Stimulated activated naive CD8-positive, alpha-beta T cell treated with anti-CD3 and anti-CD28 coated beads, Interleukin-15, Interleukin-2, amounts not matched to agents 100 U/mL and 50 U/mL, for 24 hours (primary cell): ENCODE measurements around the gene AGBL4.
A peak's percentile ranks its signal among the peaks of the same experiment; 100 is the strongest.

ENCODE experiments used
- ATAC-seq: fragments of 150-1000 bp; cut with Tn5 transposase; one replicate; pipeline ENCODE4 v1.10.0; 2021
- DNase-seq: peaks from one replicate; pipeline ENCODE4 v3.0.0; 2021

AGBL4 gene

DNA sequence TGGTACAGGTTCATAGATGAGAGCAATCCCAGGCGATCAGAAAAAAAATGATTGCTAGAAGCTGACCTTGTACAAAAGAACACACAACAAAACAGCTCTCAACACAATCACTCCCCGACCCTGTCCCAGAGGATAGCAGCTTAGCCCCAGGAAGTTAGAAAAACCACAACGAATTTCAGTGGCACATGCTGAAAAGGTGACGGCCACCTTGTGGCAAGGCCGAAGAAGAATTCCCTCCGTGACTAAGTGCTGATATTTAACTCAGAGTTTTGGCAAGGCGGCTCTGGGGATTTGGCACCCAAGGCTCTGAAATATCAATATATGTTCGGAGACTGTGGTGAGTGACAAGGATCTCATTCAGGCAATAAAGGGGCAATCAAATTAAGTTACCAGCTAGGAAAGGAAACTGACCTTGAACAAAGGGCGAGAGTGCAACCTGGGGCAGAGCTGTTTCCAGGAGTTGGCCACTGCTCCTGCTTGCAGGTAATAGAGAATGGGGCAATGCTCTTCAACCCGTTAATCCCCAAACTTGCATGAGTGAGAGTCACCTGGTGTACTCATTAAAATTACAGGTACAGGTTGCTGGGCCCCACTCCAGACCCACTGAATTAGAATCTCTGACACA lies 1343.2 kb downstream of the AGBL4 start:
- DNase-seq: no peak
- no peak for ATAC-seq

DNA sequence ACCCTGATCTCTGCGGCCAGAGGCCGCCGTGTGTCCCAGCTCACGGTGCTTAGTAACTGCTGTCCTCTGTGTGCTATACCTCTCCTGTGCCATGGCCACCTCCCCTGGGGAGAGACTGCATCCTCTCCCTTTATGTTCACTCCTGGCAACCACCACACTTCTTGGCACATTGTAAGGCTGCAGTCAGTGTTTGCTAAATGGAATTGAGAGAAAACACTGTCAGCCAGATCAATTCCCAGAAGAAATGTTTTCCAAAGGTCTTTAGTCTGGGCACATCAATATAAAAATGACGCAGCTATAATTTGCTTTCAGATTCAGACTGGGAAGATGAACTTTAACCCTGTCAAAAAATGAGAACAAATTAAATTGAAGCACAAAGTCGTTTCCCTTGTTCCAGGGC lies 1343.9 kb downstream of the AGBL4 start:
- no peak for DNase-seq
- ATAC-seq: no peak

DNA sequence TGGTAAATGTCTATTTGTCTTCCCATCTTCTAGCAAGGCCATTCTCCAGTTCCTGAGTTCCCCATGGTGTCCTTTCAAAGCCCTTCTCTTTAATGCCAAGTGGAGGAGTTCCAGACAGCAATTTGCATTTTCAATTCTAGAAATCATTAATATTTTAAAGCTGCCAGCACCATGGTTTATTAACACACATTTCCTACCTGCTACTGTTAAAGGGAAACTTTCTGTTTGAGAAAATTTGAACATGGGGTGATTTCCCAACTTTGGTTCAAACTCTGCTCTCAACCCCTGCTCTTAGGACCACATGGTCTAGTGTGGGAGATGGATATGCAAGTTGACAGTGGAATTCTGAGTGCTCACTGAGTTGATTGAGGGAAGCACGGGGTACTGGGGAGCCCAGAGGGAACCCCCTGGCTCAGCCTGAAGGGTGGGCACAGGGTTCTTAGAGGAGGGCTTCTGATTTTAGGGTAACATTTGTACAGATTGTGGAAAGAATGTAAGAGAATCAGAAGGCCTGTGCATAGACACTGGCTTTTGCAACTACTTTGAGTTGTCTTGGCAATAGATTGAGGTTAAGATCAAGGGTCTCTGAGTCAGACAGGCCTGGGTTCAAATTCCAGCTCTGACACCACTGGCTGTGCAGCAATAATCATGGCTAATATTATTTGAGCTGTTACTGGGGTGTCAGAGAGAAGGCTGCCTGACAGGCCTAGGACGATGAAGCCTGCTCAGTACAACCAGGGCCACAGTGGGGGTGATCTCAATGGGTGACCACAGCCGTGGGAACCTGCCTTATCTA lies 1344.8 kb downstream of the AGBL4 start:
- no peak for ATAC-seq
- DNase-seq: no peak

DNA sequence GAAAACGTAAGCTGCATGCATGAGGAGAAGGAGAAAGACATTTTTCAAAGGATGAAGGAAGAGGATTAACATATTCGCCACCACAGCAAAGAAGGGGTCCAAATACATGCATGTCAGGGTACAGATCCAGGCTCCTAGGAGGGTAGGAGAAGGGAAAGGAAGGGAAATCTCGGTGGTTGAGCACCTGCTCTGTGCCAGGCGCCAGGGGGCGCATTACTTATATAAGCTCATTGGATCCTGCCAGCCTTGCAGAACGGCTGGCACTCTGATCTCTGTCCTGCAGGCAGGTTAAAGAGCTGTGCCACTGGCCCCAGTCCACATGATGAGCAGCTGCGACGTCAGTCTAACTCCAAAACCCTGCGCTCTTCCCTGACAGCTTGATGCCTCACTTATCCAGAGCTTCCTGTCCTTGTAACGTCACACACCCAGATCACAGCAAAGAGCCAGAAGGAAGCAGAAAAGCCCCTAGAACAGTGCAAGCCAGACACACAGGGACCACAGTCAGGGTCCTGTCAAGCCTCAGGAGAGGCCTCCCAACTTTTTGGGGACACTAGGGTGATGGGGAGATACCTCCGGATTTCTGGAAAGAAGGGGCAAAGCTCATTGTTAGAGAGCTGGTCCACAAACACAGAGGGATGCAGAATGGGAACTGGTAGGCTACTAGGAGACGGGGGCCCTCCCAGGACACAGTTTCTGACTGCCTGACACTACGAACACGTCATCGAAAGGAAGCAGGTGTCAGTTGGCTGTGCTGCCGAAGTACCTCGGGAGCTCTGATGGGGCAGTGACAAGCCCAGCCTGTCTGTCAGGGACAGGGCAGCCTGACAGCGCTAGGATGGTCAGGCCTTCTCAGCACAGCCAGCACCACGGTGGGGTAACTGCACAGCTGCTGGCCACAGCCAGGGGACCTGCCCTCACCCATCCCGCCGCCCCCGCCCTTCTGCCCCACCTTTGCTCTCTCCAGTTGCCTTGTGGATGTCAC lies 1346.2 kb downstream of the AGBL4 start:
- peak; percentile 60 for ATAC-seq
- peak; percentile 61 for DNase-seq

DNA sequence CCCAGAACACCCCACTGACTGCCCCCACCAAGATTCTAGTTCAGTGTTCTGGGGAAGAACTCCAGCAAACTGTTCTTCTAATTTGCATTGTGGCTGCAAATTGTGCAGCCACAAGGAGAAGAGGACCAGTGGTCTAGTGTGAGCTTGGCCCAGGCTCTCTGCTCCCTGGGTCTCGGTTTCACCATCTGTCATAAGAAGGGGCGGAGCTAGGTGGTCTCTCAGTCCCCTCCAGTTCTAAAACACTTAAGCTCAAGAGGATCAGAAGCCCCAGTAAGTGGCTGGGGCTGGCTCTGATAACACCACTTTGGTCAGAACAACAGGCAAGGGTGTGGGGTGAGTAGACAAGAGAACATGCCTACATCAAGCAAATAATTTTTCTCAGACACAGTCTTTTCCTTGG lies 1346.9 kb downstream of the AGBL4 start:
- ATAC-seq (no peak), DNase-seq (no peak)

DNA sequence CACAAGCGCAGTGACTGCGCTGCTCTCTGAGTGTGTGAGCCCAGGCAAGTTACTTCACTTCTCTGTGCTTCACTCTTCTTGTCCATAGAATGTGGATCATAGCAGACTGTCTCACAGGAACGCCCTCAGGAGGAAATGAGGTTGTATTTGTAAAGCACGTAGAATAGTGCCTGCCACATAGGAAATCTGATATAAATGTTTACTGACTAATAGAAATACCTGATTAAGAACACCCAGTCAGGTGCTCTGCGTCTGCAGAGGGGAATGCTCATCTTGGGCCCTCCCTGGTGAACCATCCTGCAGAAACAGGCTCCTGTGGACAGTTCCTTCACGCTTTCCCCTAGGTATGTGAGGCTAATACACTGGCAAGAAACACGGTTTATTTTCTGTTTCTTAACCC lies 1347.4 kb downstream of the AGBL4 start:
- ATAC-seq (no peak), DNase-seq (no peak)

DNA sequence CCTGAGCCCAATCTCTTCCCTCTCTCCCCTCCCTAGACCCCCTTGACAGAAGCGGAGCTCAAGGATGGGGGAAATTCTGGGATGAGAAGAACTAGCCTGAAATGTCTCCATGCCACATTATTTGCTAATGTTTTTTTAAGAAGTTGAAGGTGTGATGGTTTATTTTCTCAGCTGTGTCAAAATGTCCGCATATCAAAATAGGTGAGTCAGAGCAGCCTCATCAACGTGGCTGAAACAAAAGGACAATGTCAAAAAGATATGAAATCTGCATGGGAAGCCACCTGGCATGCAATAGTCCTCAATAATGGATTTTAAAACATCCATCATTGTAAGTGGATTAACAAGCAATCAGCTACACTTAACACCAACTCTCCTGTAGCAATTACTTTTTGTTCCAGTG lies 1348.5 kb downstream of the AGBL4 start:
- no peak for DNase-seq
- ATAC-seq: no peak

DNA sequence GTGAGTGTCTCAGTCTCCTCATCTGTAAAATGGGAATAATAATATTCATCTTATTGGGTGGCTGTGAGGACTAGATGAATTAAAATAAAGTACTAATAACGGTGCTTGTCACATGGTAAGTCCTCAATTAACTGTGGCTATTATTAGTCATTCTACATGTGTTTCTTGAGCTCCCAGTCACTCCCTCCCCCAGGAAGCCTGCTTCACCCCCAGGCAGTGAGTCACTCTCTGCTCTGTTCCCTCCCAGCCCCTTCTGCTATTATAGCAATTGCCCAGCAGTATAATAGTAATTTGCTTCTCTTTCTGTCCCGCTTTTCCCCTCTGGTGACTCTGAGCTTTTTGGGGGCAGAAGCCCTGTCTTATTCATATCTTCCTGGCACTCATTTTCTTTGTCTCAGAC lies 1349.1 kb downstream of the AGBL4 start:
- ATAC-seq (no peak), DNase-seq (no peak)

DNA sequence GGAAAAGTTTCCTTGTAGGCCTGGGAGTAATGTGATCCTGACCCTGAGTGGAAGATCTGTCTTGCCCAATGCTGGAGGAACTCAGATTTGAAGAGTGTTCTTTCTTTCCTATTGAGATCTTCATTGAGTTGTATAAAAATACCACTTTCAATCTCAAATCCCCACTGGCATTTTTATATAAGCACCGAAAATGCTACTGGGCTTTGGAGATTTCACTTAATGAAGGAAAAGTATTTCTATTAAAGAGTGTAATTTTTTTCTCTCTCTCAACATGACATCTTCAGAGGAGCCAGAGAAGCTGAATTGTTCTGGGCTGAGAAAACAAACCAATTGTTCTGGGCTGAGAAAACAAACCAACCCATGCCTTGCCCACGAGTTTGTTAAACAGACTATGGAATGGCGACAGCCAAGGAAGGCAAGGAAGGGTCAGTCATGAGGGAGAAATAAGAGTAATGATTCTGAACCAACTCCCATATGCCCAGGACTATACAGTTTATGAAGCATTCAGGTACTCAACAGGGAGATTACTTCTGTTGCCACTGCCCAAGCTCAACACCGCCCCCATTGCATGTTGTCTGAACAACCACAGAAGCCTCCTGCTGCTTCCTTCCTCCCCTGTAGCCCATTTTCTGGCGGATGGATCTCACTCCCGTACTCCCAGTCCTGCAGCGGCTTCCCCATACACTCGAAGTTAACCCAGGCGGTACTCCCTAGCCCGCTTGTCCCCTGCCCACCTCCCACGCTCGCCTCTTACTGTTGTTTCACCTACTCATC lies 1350.2 kb downstream of the AGBL4 start:
- no peak for ATAC-seq
- no peak for DNase-seq

DNA sequence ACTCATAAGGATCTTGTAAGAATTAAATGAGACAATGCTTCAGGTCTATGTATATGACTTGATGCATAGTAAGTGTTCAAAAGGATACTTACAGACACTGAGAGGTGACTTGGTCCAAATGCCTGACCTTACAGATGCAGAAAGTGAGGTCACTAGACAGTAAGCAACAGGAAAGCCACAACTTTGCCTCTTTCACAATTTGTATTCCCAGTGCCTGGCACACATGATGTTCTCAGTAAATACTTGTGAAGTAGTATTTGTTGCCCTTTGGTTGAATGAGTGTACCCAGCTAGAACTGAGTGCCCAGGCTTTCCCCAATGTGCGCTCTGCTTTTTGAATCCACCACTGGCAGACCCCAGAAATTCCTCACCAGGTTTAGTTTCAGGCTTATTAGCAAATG lies 1352.2 kb downstream of the AGBL4 start:
- DNase-seq (no peak), ATAC-seq (no peak)

DNA sequence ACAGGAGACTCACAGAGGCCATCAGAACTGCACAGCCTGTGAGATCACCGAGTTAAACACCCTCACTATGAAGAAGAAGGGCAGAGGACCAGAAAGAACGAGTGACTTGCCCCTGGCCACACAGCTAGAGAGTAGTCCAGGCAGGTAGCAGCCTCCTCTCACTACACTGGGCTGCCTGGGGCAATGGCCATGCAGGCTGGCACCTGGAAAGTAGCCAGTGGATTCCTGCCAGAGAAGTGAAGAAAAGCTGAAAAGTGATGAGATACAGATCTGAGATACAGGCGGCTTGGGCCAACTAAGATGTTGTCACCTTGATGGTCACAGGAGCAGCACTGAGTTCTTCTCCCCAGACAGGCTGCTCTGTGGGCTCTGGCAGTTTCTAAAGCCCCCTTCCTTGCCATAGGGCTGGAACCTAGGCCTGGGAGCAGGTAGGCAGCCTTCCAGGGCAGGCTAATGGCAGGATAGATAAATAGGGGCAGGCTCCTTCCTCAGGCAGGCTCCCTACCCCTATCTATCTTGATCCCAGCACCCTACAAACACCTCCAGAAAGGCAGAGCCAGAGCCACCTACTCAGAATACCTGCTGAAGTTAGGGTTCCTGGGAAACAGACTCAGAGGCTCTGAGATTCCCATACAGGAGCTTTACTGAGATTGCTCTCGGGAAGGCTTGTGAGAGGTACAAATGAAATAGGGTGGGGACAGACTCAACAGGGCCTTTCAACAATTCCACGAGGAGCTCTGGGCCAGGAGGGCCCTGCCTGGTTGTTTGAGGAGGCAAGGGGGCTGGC lies 1353.3 kb downstream of the AGBL4 start:
- DNase-seq (no peak), ATAC-seq (no peak)

DNA sequence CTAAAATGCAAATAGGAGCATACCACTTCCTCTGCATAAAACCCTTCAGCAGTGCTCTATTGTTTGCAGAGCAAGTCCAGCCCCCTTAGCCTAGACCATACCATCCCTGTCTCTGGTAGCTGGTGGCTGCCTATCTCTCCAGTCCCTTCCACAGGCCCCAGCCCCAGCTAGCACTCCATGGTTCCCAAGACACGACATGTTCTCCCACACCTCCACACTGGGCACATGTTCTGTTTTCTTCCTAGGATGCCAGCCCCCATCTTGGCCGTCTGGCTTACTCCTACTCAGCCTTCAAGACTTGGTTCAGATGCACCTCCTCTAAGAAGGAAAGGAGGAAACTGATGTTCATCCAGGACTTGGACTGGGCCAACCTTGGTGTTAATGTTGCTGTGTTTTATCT lies 1355.4 kb downstream of the AGBL4 start:
- no peak for ATAC-seq
- DNase-seq: no peak

DNA sequence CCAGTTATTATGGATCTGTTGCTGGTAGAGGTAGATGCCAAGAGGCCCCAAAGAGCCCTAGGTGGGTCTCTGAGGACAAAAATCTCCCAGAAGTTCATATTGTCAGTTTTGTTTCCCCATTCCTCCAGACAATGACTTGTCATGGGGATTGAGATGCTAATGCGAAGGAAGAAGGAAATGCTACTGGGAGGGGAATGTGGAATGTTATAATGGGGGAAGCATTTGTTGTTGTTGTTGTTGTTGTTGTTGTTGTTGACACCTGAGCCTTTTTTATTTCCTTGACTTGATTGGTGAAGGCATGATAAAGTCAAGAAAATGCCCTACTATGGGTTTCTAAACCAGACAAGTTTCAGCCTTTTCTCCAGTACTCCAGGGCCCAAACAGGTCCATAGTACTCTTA lies 1356.0 kb downstream of the AGBL4 start:
- no peak for DNase-seq
- no peak for ATAC-seq

DNA sequence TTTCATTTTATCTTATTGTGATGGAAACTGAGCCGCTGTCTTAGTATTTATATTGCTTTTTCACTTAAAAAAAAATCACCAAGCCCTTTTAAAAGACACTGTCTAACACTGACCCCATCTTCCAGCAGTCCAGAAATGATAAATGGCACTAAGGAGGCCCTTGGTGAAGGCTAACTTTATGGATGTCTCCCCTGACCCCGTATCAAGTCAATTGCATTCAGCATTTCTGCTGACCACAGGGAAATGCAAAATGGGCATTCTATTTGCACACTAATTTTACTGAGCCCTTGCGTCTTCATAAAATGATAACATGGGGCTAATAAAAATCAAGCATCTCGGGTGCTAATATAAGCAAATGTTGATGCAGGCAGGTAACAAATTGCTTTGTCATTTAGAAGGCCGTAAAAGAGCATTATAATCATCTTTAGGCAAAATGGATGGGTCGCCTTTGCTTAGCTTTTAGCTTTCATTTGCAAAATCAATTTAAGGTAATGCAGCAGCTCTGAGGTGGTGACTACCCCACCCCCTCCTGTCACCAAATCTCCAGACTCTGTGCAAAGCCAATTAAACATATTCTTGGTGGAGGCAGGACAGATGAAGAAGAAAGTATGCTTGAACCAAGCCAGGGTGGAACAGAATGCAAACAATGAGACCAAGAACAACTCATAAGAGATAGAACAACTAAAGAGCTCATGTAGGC lies 1357.9 kb downstream of the AGBL4 start:
- ATAC-seq (no peak), DNase-seq (no peak)

DNA sequence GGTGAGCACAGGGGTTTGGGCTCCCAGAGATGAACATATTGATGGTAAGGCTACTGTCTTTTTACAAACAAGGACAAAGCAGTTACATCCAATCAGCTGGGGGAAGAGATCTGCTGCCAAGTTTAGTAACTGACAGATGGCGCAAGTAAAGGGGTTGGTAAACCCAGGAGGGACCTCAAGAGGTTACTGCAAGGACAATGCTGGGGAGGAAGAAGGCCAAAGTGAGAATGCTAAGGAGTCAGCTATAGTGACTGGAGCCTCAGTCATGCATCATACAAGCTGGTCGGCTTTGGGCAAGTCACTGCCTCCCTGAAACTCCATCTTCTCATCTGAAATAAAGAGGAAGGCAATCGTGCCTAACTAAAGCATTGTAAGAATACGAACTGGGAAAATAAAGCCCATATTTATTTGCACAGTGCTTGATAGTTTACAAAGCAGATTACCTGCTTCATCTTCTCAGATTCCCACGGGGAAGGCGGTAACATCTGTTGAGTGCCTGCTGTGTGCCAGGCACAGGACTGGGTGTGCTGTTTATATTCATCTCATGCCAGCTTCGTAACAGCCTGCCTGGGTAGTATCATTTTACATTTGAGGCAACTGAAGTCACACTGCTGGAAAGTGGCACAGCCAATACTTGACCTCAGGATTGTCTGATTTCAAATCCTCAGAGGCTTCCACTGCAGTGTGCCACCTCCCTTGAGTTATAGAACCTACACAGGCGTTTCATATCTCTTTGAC lies 1361.9 kb downstream of the AGBL4 start:
- DNase-seq (no peak), ATAC-seq (no peak)

DNA sequence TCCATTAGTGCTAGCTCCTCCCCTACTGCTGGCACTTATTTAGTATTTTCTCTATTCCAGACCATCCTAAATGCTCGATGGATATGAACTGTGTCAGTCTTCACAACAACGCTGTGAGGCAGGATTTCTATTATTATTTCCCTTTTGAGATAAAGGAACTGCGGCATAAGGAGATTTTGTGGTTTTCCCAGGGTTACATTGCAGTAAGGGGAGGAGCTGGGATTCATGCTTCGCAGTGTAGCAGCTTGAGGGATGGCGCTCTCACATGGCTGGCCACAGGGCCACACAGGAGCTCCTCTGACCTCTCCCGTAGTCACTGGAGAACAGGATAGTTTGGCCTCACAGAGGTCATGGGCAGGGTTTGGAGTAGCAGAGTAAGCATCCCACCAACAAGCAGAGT lies 1364.0 kb downstream of the AGBL4 start:
- DNase-seq (no peak), ATAC-seq (no peak)

DNA sequence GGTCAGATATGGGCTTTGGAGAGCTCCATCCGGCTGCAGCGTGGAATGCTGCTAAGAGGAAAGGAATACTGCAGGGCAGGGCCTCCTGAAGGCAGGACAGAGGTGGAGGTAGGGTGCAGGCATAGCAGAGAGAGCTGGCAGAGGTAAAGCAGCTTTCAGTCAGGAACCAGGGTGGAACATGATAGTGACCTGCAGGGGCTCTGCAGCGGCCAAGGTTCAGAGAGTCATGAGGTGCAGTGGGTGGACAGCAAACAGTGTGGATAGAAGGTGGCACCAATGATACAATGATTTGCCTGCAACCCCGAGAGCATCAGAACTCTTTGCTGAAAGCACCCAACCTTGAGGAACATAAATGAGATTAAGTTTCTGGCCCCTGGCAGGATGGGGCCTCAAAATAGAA lies 1366.3 kb downstream of the AGBL4 start:
- DNase-seq (no peak), ATAC-seq (no peak)

DNA sequence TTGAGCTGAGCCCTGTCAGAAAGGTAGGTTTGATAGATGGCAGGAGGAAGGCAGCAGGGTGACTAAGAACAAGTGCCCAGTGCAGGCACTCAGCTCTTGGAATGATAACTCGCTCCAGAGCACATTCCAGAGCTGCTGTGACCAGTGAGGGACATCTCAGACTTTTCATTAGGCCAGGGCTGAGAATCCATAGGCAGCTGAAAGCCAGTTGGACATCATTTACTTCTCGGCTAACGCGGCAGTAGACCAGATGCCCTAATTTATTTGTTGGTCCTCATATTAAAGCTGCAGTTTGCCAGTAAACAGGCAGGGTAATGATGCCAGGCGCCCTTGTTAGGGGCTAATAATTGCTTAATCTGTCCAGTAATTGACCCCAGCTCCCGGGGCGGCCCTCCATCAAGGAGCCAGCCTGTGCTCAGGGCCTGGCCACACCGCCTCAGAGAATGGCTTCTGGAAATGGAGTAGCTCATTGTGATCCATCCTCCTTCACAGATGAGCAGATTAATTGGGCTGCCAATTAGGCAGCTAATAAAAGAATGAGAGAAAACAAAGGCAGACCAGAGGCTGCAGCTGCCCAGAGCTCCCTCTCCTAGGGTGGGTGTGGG lies 1369.0 kb downstream of the AGBL4 start:
- no peak for ATAC-seq
- no peak for DNase-seq

DNA sequence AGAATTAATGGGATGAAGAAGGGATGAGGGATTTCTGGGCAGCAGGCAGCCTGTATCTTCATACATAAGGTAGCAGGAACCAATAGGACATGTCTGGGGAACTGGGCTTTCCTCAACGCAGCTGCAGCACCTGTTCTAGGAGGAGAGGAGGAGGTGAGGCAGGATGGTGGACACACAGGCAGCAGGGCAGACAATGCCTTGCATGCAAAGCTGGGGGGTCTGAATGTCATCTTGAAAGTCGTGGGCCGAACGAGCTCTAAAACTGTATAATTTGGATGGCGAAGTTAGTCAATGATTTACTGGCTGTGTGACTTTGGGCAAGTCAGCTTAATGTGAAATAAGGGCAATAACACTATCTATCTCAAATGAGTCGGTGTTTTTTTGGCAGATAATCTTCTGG lies 1371.4 kb downstream of the AGBL4 start:
- ATAC-seq (no peak), DNase-seq (no peak)

DNA sequence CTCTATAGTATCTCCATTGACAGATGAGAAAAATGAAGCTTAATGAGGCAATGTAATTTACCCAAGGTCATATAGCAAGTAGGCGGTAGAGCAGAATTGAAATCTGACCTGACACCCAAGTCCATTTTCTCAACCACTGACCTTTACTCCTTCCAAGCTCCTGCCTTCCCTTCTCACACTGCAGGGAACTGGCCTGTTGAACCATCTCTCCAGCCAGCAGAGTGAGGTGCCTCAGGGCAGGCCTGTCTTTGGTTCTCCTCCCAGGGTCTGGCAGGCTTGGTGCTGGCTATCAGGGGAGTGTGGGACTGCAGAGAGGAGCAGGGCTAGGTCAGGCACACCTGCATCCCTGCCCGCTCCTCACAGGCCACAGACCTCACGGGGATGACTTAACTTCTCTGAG lies 1373.9 kb downstream of the AGBL4 start:
- DNase-seq (no peak), ATAC-seq (no peak)
